HUES48 (cell line): ENCODE data around the gene ZHX3.

Experiments
- H3K27ac ChIP-seq: one replicate; pipeline ENCODE4 v1.7.0; 2013; ENCODE audit warnings: low read depth, low read length, inconsistent platforms
- H3K27me3 ChIP-seq: 2 replicates; pipeline ENCODE4 v1.6.1; 2013; ENCODE audit warnings: mild to moderate bottlenecking, low read length; ENCODE audit not compliant: control insufficient read depth, insufficient read depth
- H3K36me3 ChIP-seq: 2 replicates; pipeline ENCODE4 v1.6.1; 2013; ENCODE audit warnings: low read length; ENCODE audit not compliant: control insufficient read depth, insufficient read depth
- H3K4me1 ChIP-seq: 2 replicates; pipeline ENCODE4 v1.6.1; 2013; ENCODE audit warnings: mild to moderate bottlenecking, low read length; ENCODE audit not compliant: control insufficient read depth, insufficient read depth
- H3K4me3 ChIP-seq: 2 replicates; pipeline ENCODE4 v1.5.1; 2013; ENCODE audit warnings: mild to moderate bottlenecking, low read depth, low read length
- H3K9ac ChIP-seq: 2 replicates; pipeline ENCODE4 v1.6.1; 2013; ENCODE audit warnings: mild to moderate bottlenecking, low read depth, low read length, moderate library complexity
- H3K9me3 ChIP-seq: 2 replicates; pipeline ENCODE4 v1.6.1; 2013; ENCODE audit warnings: low read length; ENCODE audit not compliant: control insufficient read depth, insufficient read depth

Gene ZHX3

GRCh38 chr20:41182296-41183212 is 135.0 kb downstream of the ZHX3 start:
- Histone ChIP-seq H3K36me3 (0 out of 2 replicates have a peak, but pooled peaks cover 2% of the 10 kb centered on the region), H3K27me3 (no peaks in the 10 kb centered on the region), H3K27ac (no peak overlapping the region), H3K9me3 (no peaks in the 10 kb centered on the region), H3K4me1 (peaks cover 6% of the 10 kb centered on the region), H3K9ac (no peak overlapping the region), H3K4me3 (no peak overlapping the region)

DNA sequence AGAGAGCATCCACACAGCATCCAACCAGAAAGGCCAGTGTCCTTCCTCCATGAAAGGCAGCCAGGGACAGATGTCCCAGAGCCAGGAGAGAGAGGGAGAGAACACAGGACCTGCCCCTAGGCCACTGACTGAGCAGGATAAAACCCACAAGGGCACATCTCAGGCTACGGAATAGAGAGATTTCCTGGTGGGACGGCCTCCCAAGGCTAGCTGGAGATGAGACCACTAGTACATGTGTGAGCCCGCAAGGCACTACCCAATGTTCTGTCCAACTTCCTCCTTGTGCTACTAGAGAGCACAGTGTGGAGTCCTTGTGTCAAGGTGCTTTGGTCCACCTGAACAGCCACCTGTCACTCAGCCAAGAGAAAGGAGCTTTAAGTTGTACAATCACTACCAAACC is 136.0 kb downstream of the ZHX3 start:
- no peaks in the 10 kb centered on the region for H3K9me3 ChIP-seq
- no peaks in the 10 kb centered on the region for H3K27me3 ChIP-seq
- H3K4me1 ChIP-seq = peaks cover 6% of the 10 kb centered on the region
- no peak overlapping the region for H3K9ac ChIP-seq
- H3K4me3 ChIP-seq = no peak overlapping the region
- H3K27ac ChIP-seq = no peak overlapping the region
- H3K36me3 ChIP-seq = peaks cover 12% of the 10 kb centered on the region

GRCh38 chr20:41180599-41181333 is 136.8 kb downstream of the ZHX3 start:
- Histone ChIP-seq H3K4me1 (peaks cover 6% of the 10 kb centered on the region), H3K4me3 (no peak overlapping the region), H3K36me3 (peaks cover 20% of the 10 kb centered on the region), H3K9me3 (no peaks in the 10 kb centered on the region), H3K27me3 (no peaks in the 10 kb centered on the region), H3K27ac (no peak overlapping the region), H3K9ac (no peak overlapping the region)

- no peak overlapping the region for H3K4me3 ChIP-seq
- no peaks in the 10 kb centered on the region for H3K27me3 ChIP-seq
- H3K9me3 ChIP-seq = no peaks in the 10 kb centered on the region
- peaks cover 28% of the 10 kb centered on the region for H3K36me3 ChIP-seq
- H3K9ac ChIP-seq = no peak overlapping the region
- H3K4me1 ChIP-seq = peaks cover 6% of the 10 kb centered on the region
- no peak overlapping the region for H3K27ac ChIP-seq
These were observed 137.6 kb downstream of the ZHX3 start for GRCh38 chr20:41179961-41180360.

- Histone ChIP-seq H3K4me1 (peaks cover 6% of the 10 kb centered on the region), H3K27me3 (no peaks in the 10 kb centered on the region)
These were observed 138.6 kb downstream of the ZHX3 start for GRCh38 chr20:41178904-41179432.

GRCh38 chr20:41178495-41178894 is 139.0 kb downstream of the ZHX3 start:
- peaks cover 6% of the 10 kb centered on the region for H3K4me1 ChIP-seq
- peak overlapping the region; percentile 48 for H3K27ac ChIP-seq
- peaks cover 42% of the 10 kb centered on the region for H3K36me3 ChIP-seq
- H3K9me3 ChIP-seq = no peaks in the 10 kb centered on the region
- no peak overlapping the region for H3K9ac ChIP-seq
- H3K27me3 ChIP-seq = no peaks in the 10 kb centered on the region
- no peak overlapping the region for H3K4me3 ChIP-seq

More at GRCh38 chr20:41178904-41179432, 138.6 kb downstream of the ZHX3 start:
- H3K36me3 ChIP-seq = peaks cover 38% of the 10 kb centered on the region
- no peak overlapping the region for H3K4me3 ChIP-seq
- H3K9ac ChIP-seq = no peak overlapping the region
- H3K9me3 ChIP-seq = no peaks in the 10 kb centered on the region
- H3K27ac ChIP-seq = peak overlapping the region; percentile 48

DNA sequence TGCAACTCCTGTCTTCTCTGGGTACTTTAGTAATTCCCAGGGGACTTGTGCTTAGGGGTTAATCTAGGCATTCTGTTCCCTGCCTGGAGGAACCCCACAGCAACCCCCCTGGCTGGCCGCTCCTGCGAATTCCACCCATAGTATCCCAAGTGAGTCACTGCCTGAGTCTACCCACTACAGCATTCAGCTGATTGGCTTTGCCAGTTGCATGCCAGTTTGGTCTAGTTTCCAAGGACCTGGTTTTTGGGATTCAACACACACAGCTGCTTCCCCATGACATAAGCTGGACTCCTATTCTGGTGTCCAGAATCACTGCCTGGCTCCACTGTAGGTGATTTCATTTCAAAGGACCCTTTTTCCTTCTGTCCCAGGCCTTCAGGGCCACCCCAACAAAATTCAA is 139.9 kb downstream of the ZHX3 start:
- H3K36me3 ChIP-seq = peaks cover 49% of the 10 kb centered on the region

GRCh38 chr20:41176711-41177552 is 140.6 kb downstream of the ZHX3 start:
- Histone ChIP-seq H3K9ac (no peak overlapping the region), H3K36me3 (peaks cover 56% of the 10 kb centered on the region), H3K27ac (no peak overlapping the region), H3K27me3 (no peaks in the 10 kb centered on the region), H3K9me3 (no peaks in the 10 kb centered on the region), H3K4me1 (peaks cover 6% of the 10 kb centered on the region), H3K4me3 (no peak overlapping the region)

More for the DNA sequence above, 139.9 kb downstream of the ZHX3 start:
- Histone ChIP-seq H3K9ac (no peak overlapping the region), H3K27me3 (no peaks in the 10 kb centered on the region), H3K9me3 (no peaks in the 10 kb centered on the region), H3K27ac (no peak overlapping the region), H3K4me1 (peaks cover 6% of the 10 kb centered on the region), H3K4me3 (no peak overlapping the region)

- Histone ChIP-seq H3K4me1 (peaks cover 6% of the 10 kb centered on the region), H3K27me3 (no peaks in the 10 kb centered on the region), H3K4me3 (no peak overlapping the region), H3K9me3 (no peaks in the 10 kb centered on the region), H3K36me3 (peaks cover 63% of the 10 kb centered on the region), H3K27ac (peak overlapping the region; percentile 32), H3K9ac (no peak overlapping the region)
These were observed 141.7 kb downstream of the ZHX3 start for GRCh38 chr20:41175727-41176330.

- Histone ChIP-seq H3K36me3 (peaks cover 70% of the 10 kb centered on the region), H3K27ac (peak overlapping the region; percentile 74), H3K9ac (no peak overlapping the region), H3K4me1 (peaks cover 6% of the 10 kb centered on the region), H3K4me3 (no peak overlapping the region), H3K9me3 (no peaks in the 10 kb centered on the region), H3K27me3 (no peaks in the 10 kb centered on the region)
These were observed 142.3 kb downstream of the ZHX3 start for GRCh38 chr20:41175201-41175651.
